Measurements from ENCODE around the gene CLCN7. TPM values are rescaled to one million over a fixed set of nuclear protein-coding genes. Genes with fewer than 3 reads are reported as not detected.

The CLCN7 gene
- polyA plus RNA-seq, 1 of the 3 experiments (the other 2 are of a cell fraction) = 44.3 TPM

GRCh38 chr16:1407753-1408152 is 67.1 kb downstream of the CLCN7 start:
- CTCF ChIA-PET = interaction anchor here (0.6 to 1.4 kb wide), 4 partner anchors 70 to 372 kb away, joined by 3 to 5 read pairs (median 3); no protein-coding TSS in a partner anchor
- peaks cover 0 to 6% of the 10 kb centered on the region in 2 experiments; a peak in 1 of 4 replicates for H3K4me1 ChIP-seq (ENCODE audit: control insufficient read depth in 1 of 2, insufficient read depth in 2 of 2, low read depth in 1 of 2, low read length in 1 of 2)
- 40% methylated on average over 9 of the region's 11 CpGs for WGBS (ENCODE audit: low lambda C conversion rate)
- no peak overlapping the region; the same call in 1 of the 2 replicates for H3K9ac ChIP-seq
- POLR2A ChIA-PET = interaction anchor here (0.6 to 1.4 kb wide), 3 partner anchors 13 to 51 kb away, joined by 3 to 7 read pairs (median 3); partner anchors contain the start of gene UQCC4
- peaks cover 9% of the 10 kb centered on the region; the same call in 1 of the 2 replicates for H4K20me1 ChIP-seq (ENCODE audit: insufficient read depth)
- no peaks in the 10 kb centered on the region for H3K9me3 ChIP-seq
- H3K9me2 ChIP-seq = no peaks in the 10 kb centered on the region
- H3K79me2 ChIP-seq (ENCODE audit: insufficient read depth) = peaks cover 40% of the 10 kb centered on the region
- no peaks in the 10 kb centered on the region for H3K36me3 ChIP-seq (replicated peaks in 1 of 2; ENCODE audit: control insufficient read depth in 1 of 2, insufficient read depth in 2 of 2, low read length in 1 of 2)
- no peak overlapping the region for H2AFZ ChIP-seq (ENCODE audit: low read depth)
- peak overlapping the region; percentile 87 for H3K4me2 ChIP-seq
- no peaks in the 10 kb centered on the region for H3F3A ChIP-seq (replicated peaks; ENCODE audit: insufficient read depth)
- H3K27me3 ChIP-seq (ENCODE audit: insufficient read depth) = no peaks in the 10 kb centered on the region
- H3K4me3 ChIP-seq (ENCODE audit: low read depth in 2 of 2, low read length in 1 of 2) = peak overlapping the region; percentile 57 to 64; a peak in 2 of 4 replicates
- H3K27ac ChIP-seq (ENCODE audit: low read depth in 2 of 2, low read length in 1 of 2) = peak overlapping the region in 1 of 2 experiments; percentile 42; a peak in 1 of 4 replicates
- DNase-seq = peak; percentile 53
- TF ChIP-seq ELF1 (IDR thresholded peaks at IDR 0.05) (no peak), GABPA (IDR thresholded peaks at IDR 0.05; ENCODE audit: low read depth) (no peak), USF1 (IDR thresholded peaks at IDR 0.05; ENCODE audit: borderline replicate concordance, low read depth) (no peak)
- TF ChIP-seq, protein P1, sequence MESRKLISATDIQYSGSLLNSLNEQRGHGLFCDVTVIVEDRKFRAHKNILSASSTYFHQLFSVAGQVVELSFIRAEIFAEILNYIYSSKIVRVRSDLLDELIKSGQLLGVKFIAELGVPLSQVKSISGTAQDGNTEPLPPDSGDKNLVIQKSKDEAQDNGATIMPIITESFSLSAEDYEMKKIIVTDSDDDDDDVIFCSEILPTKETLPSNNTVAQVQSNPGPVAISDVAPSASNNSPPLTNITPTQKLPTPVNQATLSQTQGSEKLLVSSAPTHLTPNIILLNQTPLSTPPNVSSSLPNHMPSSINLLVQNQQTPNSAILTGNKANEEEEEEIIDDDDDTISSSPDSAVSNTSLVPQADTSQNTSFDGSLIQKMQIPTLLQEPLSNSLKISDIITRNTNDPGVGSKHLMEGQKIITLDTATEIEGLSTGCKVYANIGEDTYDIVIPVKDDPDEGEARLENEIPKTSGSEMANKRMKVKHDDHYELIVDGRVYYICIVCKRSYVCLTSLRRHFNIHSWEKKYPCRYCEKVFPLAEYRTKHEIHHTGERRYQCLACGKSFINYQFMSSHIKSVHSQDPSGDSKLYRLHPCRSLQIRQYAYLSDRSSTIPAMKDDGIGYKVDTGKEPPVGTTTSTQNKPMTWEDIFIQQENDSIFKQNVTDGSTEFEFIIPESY (IDR thresholded peaks at IDR 0.05; ENCODE audit: borderline replicate concordance, low read depth) = no peak

GRCh38 chr16:1403733-1404132 is 71.1 kb downstream of the CLCN7 start:
- ChIA-PET POLR2A (no interaction called here), CTCF (interaction anchor here (1.9 kb wide), 1 partner anchor 40 kb away, joined by 7 read pairs; no protein-coding TSS in a partner anchor)
- peaks cover 0 to 10% of the 10 kb centered on the region in 2 experiments for H3K36me3 ChIP-seq (replicated peaks in 1 of 2; ENCODE audit: control insufficient read depth in 1 of 2, insufficient read depth in 2 of 2, low read length in 1 of 2)
- H2AFZ ChIP-seq (ENCODE audit: low read depth) = no peak overlapping the region
- no peak for DNase-seq
- no peaks in the 10 kb centered on the region for H3K27me3 ChIP-seq (ENCODE audit: insufficient read depth)
- H4K20me1 ChIP-seq (ENCODE audit: insufficient read depth) = peaks cover 9% of the 10 kb centered on the region; the same call in 1 of the 2 replicates
- WGBS (ENCODE audit: low lambda C conversion rate) = 90% methylated on average over 14 of the region's 14 CpGs
- H3K4me2 ChIP-seq = no peak overlapping the region
- H3F3A ChIP-seq (replicated peaks; ENCODE audit: insufficient read depth) = no peaks in the 10 kb centered on the region
- H3K9me3 ChIP-seq = no peaks in the 10 kb centered on the region
- peaks cover 18% of the 10 kb centered on the region; the same call in 1 of the 2 replicates for H3K79me2 ChIP-seq (ENCODE audit: insufficient read depth)
- no peak overlapping the region for H3K9ac ChIP-seq
- no peak for TF ChIP-seq RXRA (IDR thresholded peaks at IDR 0.05; ENCODE audit: borderline replicate concordance, low read depth)
- no peak for TF ChIP-seq NFIC (IDR thresholded peaks at IDR 0.05; ENCODE audit: borderline replicate concordance)
- TF ChIP-seq FOXJ3 (CRISPR knock-in tag; IDR thresholded peaks at IDR 0.05) = no peak
- TF ChIP-seq REST (IDR thresholded peaks at IDR 0.05; ENCODE audit: low read depth, low read length) = no peak
- no peak for TF ChIP-seq ELF1 (IDR thresholded peaks at IDR 0.05)
- no peak overlapping the region for H3K27ac ChIP-seq (ENCODE audit: low read depth in 2 of 2, low read length in 1 of 2)
- H3K4me3 ChIP-seq (ENCODE audit: low read depth in 2 of 2, low read length in 1 of 2) = no peak overlapping the region
- H3K4me1 ChIP-seq (ENCODE audit: control insufficient read depth in 1 of 2, insufficient read depth in 2 of 2, low read depth in 1 of 2, low read length in 1 of 2) = peaks cover 0 to 6% of the 10 kb centered on the region in 2 experiments; a peak in 1 of 4 replicates
- H3K9me2 ChIP-seq = no peaks in the 10 kb centered on the region

Data from SK-N-SH (cell line).